ENCODE results near the gene STAT4.

DNA sequence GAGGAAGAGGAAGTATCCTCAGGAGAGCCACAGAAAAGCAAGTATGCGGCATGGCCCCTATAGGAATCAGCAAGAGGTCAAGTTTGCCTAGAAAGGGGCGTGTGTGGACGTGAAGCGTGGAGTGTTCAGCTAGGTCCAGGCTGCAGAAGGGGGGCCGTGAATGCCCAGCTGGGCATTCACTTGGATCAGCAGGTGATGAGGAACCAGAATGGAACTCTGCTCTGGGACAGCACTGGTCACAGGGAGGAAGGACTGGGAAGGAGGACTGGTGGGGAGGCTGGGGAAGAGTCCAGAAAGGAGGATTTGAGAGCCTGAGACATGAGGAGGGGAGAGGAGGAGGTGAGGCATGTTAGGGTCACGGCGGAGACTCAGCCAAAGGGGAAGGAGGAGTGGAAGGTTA lies 156.6 kb downstream of the STAT4 start:
- TF ChIP-seq, protein P1, sequence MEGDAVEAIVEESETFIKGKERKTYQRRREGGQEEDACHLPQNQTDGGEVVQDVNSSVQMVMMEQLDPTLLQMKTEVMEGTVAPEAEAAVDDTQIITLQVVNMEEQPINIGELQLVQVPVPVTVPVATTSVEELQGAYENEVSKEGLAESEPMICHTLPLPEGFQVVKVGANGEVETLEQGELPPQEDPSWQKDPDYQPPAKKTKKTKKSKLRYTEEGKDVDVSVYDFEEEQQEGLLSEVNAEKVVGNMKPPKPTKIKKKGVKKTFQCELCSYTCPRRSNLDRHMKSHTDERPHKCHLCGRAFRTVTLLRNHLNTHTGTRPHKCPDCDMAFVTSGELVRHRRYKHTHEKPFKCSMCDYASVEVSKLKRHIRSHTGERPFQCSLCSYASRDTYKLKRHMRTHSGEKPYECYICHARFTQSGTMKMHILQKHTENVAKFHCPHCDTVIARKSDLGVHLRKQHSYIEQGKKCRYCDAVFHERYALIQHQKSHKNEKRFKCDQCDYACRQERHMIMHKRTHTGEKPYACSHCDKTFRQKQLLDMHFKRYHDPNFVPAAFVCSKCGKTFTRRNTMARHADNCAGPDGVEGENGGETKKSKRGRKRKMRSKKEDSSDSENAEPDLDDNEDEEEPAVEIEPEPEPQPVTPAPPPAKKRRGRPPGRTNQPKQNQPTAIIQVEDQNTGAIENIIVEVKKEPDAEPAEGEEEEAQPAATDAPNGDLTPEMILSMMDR (IDR thresholded peaks at IDR 0.05; ENCODE audit: low read depth, low read length, missing input control): no peak
- TF ChIP-seq, protein P2, sequence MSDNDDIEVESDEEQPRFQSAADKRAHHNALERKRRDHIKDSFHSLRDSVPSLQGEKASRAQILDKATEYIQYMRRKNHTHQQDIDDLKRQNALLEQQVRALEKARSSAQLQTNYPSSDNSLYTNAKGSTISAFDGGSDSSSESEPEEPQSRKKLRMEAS (IDR thresholded peaks at IDR 0.05): no peak
- TF ChIP-seq TAF1 (conservative IDR thresholded peaks at IDR 0.05) (no peak), GABPA (IDR thresholded peaks at IDR 0.05 in 1 of 2, conservative IDR thresholded peaks at IDR 0.05 in 1 of 2) (no peak), YY1 (IDR thresholded peaks at IDR 0.05) (no peak), ATF3 (IDR thresholded peaks at IDR 0.05) (no peak), JUND (IDR thresholded peaks at IDR 0.05) (no peak), RAD21 (IDR thresholded peaks at IDR 0.05) (no peak), RXRA (IDR thresholded peaks at IDR 0.05) (no peak), FOXA1 (IDR thresholded peaks at IDR 0.05) (no peak), EGR1 (IDR thresholded peaks at IDR 0.05; ENCODE audit: low read depth in 2 of 2) (no peak)
- TF ChIP-seq, protein P3, sequence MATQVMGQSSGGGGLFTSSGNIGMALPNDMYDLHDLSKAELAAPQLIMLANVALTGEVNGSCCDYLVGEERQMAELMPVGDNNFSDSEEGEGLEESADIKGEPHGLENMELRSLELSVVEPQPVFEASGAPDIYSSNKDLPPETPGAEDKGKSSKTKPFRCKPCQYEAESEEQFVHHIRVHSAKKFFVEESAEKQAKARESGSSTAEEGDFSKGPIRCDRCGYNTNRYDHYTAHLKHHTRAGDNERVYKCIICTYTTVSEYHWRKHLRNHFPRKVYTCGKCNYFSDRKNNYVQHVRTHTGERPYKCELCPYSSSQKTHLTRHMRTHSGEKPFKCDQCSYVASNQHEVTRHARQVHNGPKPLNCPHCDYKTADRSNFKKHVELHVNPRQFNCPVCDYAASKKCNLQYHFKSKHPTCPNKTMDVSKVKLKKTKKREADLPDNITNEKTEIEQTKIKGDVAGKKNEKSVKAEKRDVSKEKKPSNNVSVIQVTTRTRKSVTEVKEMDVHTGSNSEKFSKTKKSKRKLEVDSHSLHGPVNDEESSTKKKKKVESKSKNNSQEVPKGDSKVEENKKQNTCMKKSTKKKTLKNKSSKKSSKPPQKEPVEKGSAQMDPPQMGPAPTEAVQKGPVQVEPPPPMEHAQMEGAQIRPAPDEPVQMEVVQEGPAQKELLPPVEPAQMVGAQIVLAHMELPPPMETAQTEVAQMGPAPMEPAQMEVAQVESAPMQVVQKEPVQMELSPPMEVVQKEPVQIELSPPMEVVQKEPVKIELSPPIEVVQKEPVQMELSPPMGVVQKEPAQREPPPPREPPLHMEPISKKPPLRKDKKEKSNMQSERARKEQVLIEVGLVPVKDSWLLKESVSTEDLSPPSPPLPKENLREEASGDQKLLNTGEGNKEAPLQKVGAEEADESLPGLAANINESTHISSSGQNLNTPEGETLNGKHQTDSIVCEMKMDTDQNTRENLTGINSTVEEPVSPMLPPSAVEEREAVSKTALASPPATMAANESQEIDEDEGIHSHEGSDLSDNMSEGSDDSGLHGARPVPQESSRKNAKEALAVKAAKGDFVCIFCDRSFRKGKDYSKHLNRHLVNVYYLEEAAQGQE (IDR thresholded peaks at IDR 0.05): no peak

Data from liver (tissue), 3 donors.